Measurements from ENCODE around the gene GNE. TPM values are rescaled to one million over a fixed set of nuclear protein-coding genes. Genes with fewer than 3 reads are reported as not detected.

GNE gene
- total and polyA plus RNA-seq, 2 of the 13 experiments (the other 11 are each of a cell fraction or from before 2014, with no cell fraction given) = 16.1 to 24.1 TPM

- TF ChIP-seq FOXP4 (CRISPR knock-in tag; IDR thresholded peaks at IDR 0.05) (no peak), THAP11 (CRISPR knock-in tag; IDR thresholded peaks at IDR 0.05) (no peak), TEAD3 (CRISPR knock-in tag; optimal IDR thresholded peaks at IDR 0.05; ENCODE audit: borderline replicate concordance) (peak; percentile 20), MLXIP (CRISPR knock-in tag; IDR thresholded peaks at IDR 0.05; ENCODE audit: borderline replicate concordance) (no peak), REPIN1 (CRISPR knock-in tag; IDR thresholded peaks at IDR 0.05; ENCODE audit: borderline replicate concordance, low read depth) (0 out of 2 replicates have a peak, but pooled peaks have one; percentile 33), RERE (CRISPR knock-in tag; IDR thresholded peaks at IDR 0.05; ENCODE audit: low read depth) (no peak), ZBTB7B (CRISPR knock-in tag; IDR thresholded peaks at IDR 0.05) (no peak), MYPOP (CRISPR knock-in tag; IDR thresholded peaks at IDR 0.05) (0 out of 2 replicates have a peak, but pooled peaks have one; percentile 38), HNF1A (IDR thresholded peaks at IDR 0.05; ENCODE audit: low read depth) (no peak), HNF1A (CRISPR knock-in tag; IDR thresholded peaks at IDR 0.05; ENCODE audit: borderline replicate concordance) (no peak), KDM5B (CRISPR knock-in tag; IDR thresholded peaks at IDR 0.05; ENCODE audit: borderline replicate concordance) (no peak; the same call in 1 of the 2 replicates), ELF1 (CRISPR knock-in tag; IDR thresholded peaks at IDR 0.05) (no peak)
Measured at GRCh38 chr9:36166168-36166927, 91.9 kb downstream of the GNE start (continued).
